C4-2B (cell line): ENCODE results near the gene MB.

Experiments
- CTCF ChIP-seq: fragments of 450-650 bp; conservative IDR thresholded peaks from 2 replicates; pipeline ENCODE4 v1.5.1; 2017; ENCODE audit warnings: mild to moderate bottlenecking
- ZFX ChIP-seq: fragments of 450-650 bp; IDR thresholded peaks from 2 replicates; pipeline ENCODE4 v1.6.1; 2017

GRCh38 chr22:35611200-35611890 lies 5.8 kb downstream of the MB start:
- TF ChIP-seq CTCF: no peak
- TF ChIP-seq ZFX: no peak
